IPS-NIHi7 (cell line): Measurements from ENCODE around the gene TIRAP.

Source experiments
- DNase-seq: peaks from one replicate; pipeline ENCODE4 v3.0.0; 2012; ENCODE audit warnings: mixed read lengths; ENCODE audit errors: extremely low spot score

The TIRAP gene

GRCh38 chr11:126322996-126323395 is 40.1 kb downstream of the TIRAP start:
- no peak for DNase-seq

DNA sequence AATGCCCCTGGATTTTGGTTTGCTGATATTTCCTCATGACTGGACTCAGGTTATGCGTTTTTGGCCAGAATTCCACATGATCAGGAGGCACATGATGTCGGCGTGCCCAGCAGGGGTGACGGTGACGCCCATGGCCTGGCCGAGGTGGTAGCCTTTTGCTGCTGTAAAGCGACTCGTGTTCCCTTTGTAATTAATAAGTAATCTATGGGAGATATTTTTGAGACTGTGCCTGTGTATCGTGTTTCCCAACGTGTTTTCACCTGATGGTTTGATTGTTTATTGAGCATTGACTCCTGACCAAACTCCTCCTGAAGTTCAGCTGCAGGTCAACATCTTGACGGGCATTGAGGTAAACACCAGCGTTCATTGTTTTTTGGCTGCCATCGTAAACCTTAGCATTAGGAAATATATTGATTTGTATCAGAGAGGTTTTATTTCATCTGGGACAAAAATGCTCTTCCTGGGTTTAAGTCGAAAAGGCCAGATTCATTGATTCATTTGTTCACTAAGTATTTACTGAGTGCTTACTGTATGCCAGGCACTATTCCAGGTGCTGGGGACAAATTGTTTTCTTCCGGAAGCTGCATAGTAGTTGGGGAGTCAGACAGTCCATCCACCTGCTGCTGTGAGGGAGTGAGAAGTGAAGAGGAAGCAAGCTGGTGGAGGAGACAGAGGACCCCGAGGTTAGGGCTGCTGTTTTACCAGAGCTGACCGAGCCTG is 44.5 kb downstream of the TIRAP start:
- DNase-seq, result no peak

GRCh38 chr11:126328001-126328390 is 45.1 kb downstream of the TIRAP start:
- no peak for DNase-seq

GRCh38 chr11:126328444-126328843 is 45.6 kb downstream of the TIRAP start:
- DNase-seq, result no peak

DNA sequence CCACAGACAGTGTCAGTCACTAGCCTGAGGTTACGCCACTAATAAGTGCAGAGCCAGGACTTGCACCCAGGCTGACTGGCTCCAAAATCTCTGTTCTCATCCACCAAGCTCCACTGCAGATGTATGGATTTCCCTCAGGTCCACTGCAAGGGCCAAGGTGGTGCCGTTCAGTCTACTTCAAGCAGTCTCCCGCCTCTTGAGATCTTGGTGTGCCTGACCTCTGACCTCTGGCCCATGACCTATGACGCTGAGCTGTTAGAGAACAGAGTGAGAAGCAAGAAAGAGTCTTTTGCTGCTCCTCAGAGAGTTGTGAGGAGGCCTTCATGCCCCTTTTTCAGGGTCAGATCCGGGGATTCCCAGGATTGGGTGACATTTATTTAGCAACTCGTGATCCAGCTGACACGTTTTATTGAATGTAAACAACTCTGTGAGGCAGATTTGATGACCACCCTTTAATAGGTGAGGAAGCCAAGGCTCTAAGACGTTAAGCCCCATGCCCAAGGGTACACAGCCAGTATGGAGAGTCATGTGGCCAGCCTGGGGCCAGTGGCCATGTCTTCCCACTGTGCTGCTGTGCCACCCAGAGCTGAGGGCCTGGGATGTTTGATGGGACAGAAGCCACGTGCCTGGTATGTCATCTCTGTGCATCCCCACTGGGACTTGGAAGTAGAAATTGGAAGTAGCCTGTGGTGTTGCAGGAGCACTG is 46.2 kb downstream of the TIRAP start:
- no peak for DNase-seq

DNA sequence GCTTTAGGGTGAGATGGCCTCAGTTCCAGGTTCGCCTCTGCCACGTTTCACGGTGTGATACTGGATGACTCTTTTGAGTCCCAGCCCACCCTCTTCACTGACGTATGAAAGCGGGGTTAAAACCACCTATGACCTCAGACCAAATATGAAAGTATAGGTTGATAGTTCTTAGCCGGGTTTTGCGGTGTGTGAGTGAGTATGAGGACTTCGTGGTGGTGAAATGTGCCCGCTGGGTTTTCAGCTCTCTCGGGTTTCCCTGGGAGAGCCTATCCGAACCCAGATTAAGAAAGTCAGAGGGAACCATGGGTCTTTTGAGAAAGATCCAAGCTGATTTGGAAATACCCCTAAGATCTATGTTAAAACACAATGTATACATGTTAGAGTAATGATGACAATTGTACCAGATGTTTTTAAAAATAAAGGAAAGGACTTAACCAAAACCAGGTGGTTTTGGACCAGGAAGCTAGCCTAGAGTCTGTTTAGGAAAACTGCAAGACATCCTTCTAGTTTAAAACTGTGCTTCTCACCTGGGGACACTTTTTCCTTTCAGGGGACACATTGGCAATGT is 46.8 kb downstream of the TIRAP start:
- DNase-seq, result no peak

- no peak for DNase-seq
Observed at GRCh38 chr11:126331286-126331685, 48.4 kb downstream of the TIRAP start.

DNA sequence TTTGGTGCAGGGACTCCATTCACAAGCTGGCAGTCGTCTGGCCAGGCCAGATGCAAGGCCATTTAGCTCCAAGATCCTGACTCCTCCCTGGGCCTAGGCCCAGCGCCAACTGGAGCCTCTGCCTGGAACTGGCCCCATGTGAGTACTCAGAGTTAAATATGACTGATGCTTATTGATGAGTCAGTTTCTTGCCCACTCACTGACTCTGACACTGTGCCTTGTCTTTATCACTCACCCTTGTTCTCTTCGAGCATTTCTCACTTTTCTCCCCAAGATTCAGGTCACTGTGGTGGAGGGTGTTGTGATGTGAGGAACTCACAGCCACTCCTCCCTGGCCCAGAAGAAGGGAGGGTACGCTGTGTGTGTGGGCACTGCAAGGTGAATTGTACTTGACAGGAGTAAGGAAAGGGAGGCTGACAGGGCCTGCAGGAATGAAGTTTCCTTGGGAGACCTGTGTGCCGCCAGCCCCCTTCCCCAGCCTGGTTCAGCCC is 49.4 kb downstream of the TIRAP start:
- DNase-seq, result no peak

DNA sequence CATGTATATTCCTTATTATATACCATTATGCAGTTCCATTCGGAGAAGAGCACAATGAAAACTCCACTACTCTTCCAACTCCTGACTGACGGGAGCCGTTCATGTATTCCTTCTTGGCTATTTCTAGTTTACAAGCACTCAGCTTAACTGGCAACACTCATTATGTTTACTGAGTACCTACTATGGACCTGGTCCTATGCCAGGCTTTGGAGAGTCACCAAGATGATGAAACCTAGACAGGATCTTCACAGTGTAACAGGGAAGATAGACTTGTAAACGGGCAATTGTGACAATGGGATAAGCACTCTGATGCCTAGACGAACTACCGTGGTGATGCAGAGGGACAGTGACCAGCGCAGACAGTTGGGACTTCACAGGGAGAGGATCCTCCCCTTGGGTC is 50.2 kb downstream of the TIRAP start:
- DNase-seq, result no peak

GRCh38 chr11:126334659-126335462 is 52.0 kb downstream of the TIRAP start:
- DNase-seq, result no peak

- no peak for DNase-seq
Observed at GRCh38 chr11:126335463-126335760, 52.5 kb downstream of the TIRAP start.

GRCh38 chr11:126336138-126336541 is 53.2 kb downstream of the TIRAP start:
- DNase-seq, result no peak

DNA sequence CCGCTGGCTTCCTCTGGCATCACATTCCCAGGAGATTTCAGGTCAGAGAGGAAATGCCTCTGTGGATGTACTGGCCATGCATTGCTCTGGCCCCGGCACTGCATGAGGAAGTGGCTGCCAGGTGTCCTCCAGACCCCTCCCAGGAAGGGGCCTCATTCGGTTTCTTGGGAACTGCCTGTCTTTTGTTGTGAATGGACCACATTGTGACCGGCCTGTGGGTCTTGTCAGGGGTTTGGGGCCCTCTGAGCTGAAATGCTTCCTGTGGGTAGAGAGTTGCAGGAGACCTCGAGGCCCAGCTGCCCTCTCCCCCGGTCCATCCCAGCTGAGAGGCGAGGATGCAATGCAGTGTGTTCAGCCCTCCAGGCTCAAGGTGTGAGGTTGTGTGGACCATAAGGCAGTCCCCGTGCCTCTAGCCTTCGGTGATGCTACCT is 53.8 kb downstream of the TIRAP start:
- no peak for DNase-seq

DNA sequence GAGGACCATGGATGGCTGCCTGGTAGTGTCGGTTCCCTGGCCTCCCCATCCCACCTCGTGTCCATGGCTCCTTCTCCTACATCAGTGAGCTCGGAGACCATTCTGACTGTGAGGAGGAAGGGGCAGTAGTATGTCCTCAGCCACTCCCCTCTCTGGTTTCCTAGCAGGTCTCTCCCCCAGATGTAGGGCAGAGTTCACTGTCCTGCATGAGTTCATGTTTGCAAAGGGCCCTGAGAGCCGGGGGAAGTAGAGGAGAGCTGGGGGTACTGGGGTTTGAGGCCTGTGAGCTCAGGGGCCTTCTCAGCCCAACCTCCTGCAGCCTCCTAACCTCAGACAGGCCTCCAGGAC is 54.2 kb downstream of the TIRAP start:
- no peak for DNase-seq

- DNase-seq, result no peak
Observed at GRCh38 chr11:126337474-126338241, 54.8 kb downstream of the TIRAP start.

DNA sequence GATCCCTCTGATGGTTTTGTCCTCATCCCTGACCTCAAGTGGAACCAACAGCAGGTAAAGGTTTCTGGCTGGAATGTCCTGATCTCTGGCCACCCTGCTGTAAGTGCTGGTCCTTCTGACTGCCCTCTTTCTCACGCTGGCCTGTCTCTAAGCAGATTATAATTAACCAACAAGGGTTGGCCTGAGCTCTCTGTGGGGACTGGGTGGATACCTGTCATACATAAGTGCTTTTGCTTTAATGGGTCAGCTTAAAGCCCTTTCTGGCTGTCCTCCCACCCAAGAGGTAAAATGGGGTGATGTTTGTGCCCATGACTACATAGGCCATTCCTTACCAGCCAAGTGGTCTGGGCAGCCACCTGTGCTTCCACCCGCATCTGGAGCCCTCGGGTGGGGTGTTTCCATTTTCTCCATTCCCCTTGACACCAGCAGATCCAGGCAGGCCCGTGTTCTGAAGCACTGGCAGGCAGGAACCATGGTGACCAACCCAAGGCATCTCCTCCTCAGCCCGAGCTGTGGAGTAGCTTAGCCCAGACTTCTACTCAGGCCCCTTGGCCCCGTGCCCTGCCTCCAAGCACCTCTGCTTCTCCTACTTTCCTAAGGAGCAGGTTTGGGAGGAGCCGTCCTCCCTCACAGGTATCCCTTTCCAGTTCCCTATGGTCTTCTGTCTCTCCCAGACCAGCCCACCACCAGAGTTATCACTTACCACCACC is 55.6 kb downstream of the TIRAP start:
- no peak for DNase-seq

DNA sequence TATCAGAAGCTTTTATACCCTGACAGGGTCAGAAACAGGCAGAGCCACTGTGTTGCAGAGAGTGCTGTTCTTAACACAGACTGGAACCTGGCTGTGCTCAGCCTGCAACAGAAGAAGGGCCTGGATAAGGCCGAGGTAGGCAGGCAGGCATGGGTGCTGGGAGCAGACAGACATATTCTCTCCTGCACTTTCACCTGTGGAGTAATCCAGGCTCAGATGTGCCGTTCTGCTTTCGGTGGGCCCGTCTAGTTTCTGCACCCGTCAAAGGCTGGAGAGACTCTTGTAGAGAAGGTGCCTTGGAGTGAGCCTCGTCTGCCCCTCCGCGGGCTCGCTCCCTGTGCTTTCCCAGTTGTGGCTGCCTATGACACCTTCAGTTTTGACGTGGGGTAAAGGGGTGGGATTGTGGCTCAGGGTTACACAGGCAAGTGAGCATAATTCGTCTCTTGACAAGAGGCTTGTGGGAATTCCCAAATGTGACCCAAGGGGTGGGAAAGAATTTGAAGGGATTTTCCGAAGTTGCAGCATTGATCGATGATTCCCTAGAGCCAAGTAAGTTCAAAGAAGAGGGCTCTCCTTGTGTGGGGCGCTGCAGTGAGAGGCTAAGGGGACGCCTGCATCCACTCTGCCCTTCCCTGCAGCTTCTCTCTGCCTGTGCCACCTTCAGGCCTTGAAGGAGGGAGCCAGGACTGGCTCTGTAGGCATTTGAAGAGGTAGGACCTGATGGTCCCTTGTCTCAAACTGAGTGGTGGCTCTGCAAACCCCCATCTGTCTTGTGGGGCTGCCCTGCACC is 56.4 kb downstream of the TIRAP start:
- no peak for DNase-seq

DNA sequence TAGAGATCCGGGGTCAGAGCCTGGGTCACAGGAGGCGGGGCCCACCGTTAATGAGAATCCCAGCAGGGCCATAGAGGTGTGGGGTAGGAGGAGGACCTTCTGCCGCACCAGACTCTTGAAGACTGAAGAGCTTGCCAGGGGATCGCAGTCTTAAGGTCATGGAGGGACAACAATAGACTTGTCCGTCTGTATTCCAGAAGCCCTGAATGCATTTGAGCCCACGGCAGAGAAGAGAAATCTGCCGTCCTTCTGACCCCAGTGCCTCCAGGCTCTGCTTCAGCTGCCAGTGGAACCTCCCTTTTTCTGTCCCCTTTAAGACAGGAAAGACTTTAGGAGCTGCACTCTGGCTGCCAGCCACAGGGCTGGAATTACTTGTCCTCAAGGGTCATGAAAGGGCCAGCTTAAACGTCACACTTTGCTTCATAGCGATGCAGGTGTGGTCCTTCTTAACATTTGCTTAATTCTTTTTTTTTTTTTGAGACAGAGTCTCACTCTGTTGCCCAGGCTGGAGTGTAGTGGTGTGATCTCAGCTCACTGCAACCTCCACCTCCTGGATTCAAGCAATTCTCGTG is 57.1 kb downstream of the TIRAP start:
- no peak for DNase-seq

GRCh38 chr11:126340960-126341606 is 58.2 kb downstream of the TIRAP start:
- no peak for DNase-seq
